Stimulated activated memory B cell treated with anti-CD40 and anti-IgM and Interleukin-4, amounts not matched to agents 10 μg/mL and 1 μg/mL and 100 μg/mL, for 72 hours (primary cell): Measurements from ENCODE around the gene PRICKLE2.

Source experiments
- ATAC-seq: fragments of 150-1000 bp; cut with Tn5 transposase; 2 replicates; pipeline ENCODE4 v1.10.0; 2021
- H3K27ac Mint-ChIP-seq: one replicate; pipeline ENCODE4 v1.8.0; 2022; ENCODE audit warnings: mild to moderate bottlenecking, mixed read lengths
- H3K27me3 Mint-ChIP-seq: one replicate; pipeline ENCODE4 v1.8.0; 2022; ENCODE audit warnings: mixed read lengths
- H3K36me3 Mint-ChIP-seq: one replicate; pipeline ENCODE4 v1.8.0; 2022; ENCODE audit warnings: mixed read lengths
- H3K4me1 Mint-ChIP-seq: one replicate; pipeline ENCODE4 v1.8.0; 2022; ENCODE audit warnings: mixed read lengths
- H3K4me3 Mint-ChIP-seq: one replicate; pipeline ENCODE4 v1.8.0; 2022; ENCODE audit warnings: mild to moderate bottlenecking, moderate library complexity, mixed read lengths
- H3K9me3 Mint-ChIP-seq: one replicate; pipeline ENCODE4 v1.8.0; 2022; ENCODE audit warnings: mixed read lengths

The PRICKLE2 gene

GRCh38 chr3:64166584-64167162 is 58.6 kb downstream of the PRICKLE2 start:
- H3K9me3 Mint-ChIP-seq = no peaks in the 10 kb centered on the region
- H3K4me1 Mint-ChIP-seq = peaks cover 14% of the 10 kb centered on the region
- H3K27me3 Mint-ChIP-seq = no peaks in the 10 kb centered on the region
- no peaks in the 10 kb centered on the region for H3K36me3 Mint-ChIP-seq
- H3K4me3 Mint-ChIP-seq = no peak overlapping the region
- no peak overlapping the region for H3K27ac Mint-ChIP-seq
- ATAC-seq = no peak

- Mint-ChIP-seq H3K9me3 (no peaks in the 10 kb centered on the region), H3K4me3 (no peak overlapping the region), H3K27me3 (no peaks in the 10 kb centered on the region), H3K4me1 (peaks cover 20% of the 10 kb centered on the region), H3K27ac (no peak overlapping the region), H3K36me3 (no peaks in the 10 kb centered on the region)
- no peak for ATAC-seq
Measured at GRCh38 chr3:64164349-64164748, 60.9 kb downstream of the PRICKLE2 start.

- Mint-ChIP-seq H3K4me3 (no peak overlapping the region), H3K36me3 (no peaks in the 10 kb centered on the region), H3K9me3 (no peaks in the 10 kb centered on the region), H3K27ac (peak overlapping the region; percentile 47), H3K4me1 (peaks cover 20% of the 10 kb centered on the region), H3K27me3 (no peaks in the 10 kb centered on the region)
- no peak for ATAC-seq
Measured at GRCh38 chr3:64163755-64164148, 61.5 kb downstream of the PRICKLE2 start.

GRCh38 chr3:64163019-64163754 is 62.1 kb downstream of the PRICKLE2 start:
- Mint-ChIP-seq H3K36me3 (no peaks in the 10 kb centered on the region), H3K9me3 (no peaks in the 10 kb centered on the region), H3K27me3 (no peaks in the 10 kb centered on the region)

GRCh38 chr3:64161481-64161952 is 63.7 kb downstream of the PRICKLE2 start:
- Mint-ChIP-seq H3K4me1 (peaks cover 20% of the 10 kb centered on the region), H3K27ac (peak overlapping the region; percentile 40), H3K36me3 (no peaks in the 10 kb centered on the region), H3K4me3 (no peak overlapping the region), H3K9me3 (no peaks in the 10 kb centered on the region), H3K27me3 (no peaks in the 10 kb centered on the region)
- no peak for ATAC-seq

More at GRCh38 chr3:64163019-64163754, 62.1 kb downstream of the PRICKLE2 start:
- no peak for ATAC-seq
- Mint-ChIP-seq H3K4me1 (peaks cover 20% of the 10 kb centered on the region), H3K27ac (peak overlapping the region; percentile 47), H3K4me3 (no peak overlapping the region)

GRCh38 chr3:64160000-64160695 is 65.1 kb downstream of the PRICKLE2 start:
- H3K9me3 Mint-ChIP-seq = no peaks in the 10 kb centered on the region
- H3K4me1 Mint-ChIP-seq = peaks cover 20% of the 10 kb centered on the region
- ATAC-seq = no peak
- H3K4me3 Mint-ChIP-seq = no peak overlapping the region
- no peak overlapping the region for H3K27ac Mint-ChIP-seq
- H3K27me3 Mint-ChIP-seq = no peaks in the 10 kb centered on the region
- no peaks in the 10 kb centered on the region for H3K36me3 Mint-ChIP-seq

- Mint-ChIP-seq H3K36me3 (no peaks in the 10 kb centered on the region), H3K27ac (no peak overlapping the region), H3K9me3 (no peaks in the 10 kb centered on the region), H3K4me3 (no peak overlapping the region), H3K4me1 (peaks cover 12% of the 10 kb centered on the region), H3K27me3 (no peaks in the 10 kb centered on the region)
- ATAC-seq = no peak
Measured at GRCh38 chr3:64158334-64158733, 66.9 kb downstream of the PRICKLE2 start.

GRCh38 chr3:64157150-64158035 is 67.9 kb downstream of the PRICKLE2 start:
- Mint-ChIP-seq H3K27ac (no peak overlapping the region), H3K36me3 (peaks cover 4% of the 10 kb centered on the region), H3K27me3 (no peaks in the 10 kb centered on the region), H3K4me3 (no peak overlapping the region), H3K9me3 (no peaks in the 10 kb centered on the region), H3K4me1 (peaks cover 12% of the 10 kb centered on the region)
- peak; percentile 31 for ATAC-seq

- no peak for ATAC-seq
Measured at GRCh38 chr3:64155328-64155727, 69.9 kb downstream of the PRICKLE2 start.

GRCh38 chr3:64152676-64153466 is 72.4 kb downstream of the PRICKLE2 start:
- no peaks in the 10 kb centered on the region for H3K27me3 Mint-ChIP-seq
- H3K36me3 Mint-ChIP-seq = peaks cover 9% of the 10 kb centered on the region
- H3K9me3 Mint-ChIP-seq = no peaks in the 10 kb centered on the region

More at GRCh38 chr3:64155328-64155727, 69.9 kb downstream of the PRICKLE2 start:
- no peaks in the 10 kb centered on the region for H3K9me3 Mint-ChIP-seq
- H3K4me3 Mint-ChIP-seq = no peak overlapping the region
- H3K36me3 Mint-ChIP-seq = peaks cover 9% of the 10 kb centered on the region
- no peak overlapping the region for H3K27ac Mint-ChIP-seq
- no peaks in the 10 kb centered on the region for H3K27me3 Mint-ChIP-seq
- no peaks in the 10 kb centered on the region for H3K4me1 Mint-ChIP-seq

GRCh38 chr3:64152086-64152485 is 73.2 kb downstream of the PRICKLE2 start:
- no peak overlapping the region for H3K4me3 Mint-ChIP-seq
- peaks cover 9% of the 10 kb centered on the region for H3K36me3 Mint-ChIP-seq
- no peak overlapping the region for H3K27ac Mint-ChIP-seq
- H3K27me3 Mint-ChIP-seq = no peaks in the 10 kb centered on the region
- no peaks in the 10 kb centered on the region for H3K9me3 Mint-ChIP-seq
- ATAC-seq = no peak
- no peaks in the 10 kb centered on the region for H3K4me1 Mint-ChIP-seq

More at GRCh38 chr3:64152676-64153466, 72.4 kb downstream of the PRICKLE2 start:
- ATAC-seq = no peak
- Mint-ChIP-seq H3K27ac (no peak overlapping the region), H3K4me3 (no peak overlapping the region), H3K4me1 (no peaks in the 10 kb centered on the region)

- H3K4me3 Mint-ChIP-seq = no peak overlapping the region
- peaks cover 9% of the 10 kb centered on the region for H3K36me3 Mint-ChIP-seq
- no peak for ATAC-seq
Measured at GRCh38 chr3:64151342-64151871, 73.9 kb downstream of the PRICKLE2 start.

GRCh38 chr3:64150623-64151207 is 74.6 kb downstream of the PRICKLE2 start:
- no peak overlapping the region for H3K27ac Mint-ChIP-seq
- H3K4me1 Mint-ChIP-seq = no peaks in the 10 kb centered on the region
- H3K4me3 Mint-ChIP-seq = no peak overlapping the region
- ATAC-seq = no peak
- no peaks in the 10 kb centered on the region for H3K9me3 Mint-ChIP-seq
- H3K36me3 Mint-ChIP-seq = peaks cover 9% of the 10 kb centered on the region
- no peaks in the 10 kb centered on the region for H3K27me3 Mint-ChIP-seq

More at GRCh38 chr3:64151342-64151871, 73.9 kb downstream of the PRICKLE2 start:
- H3K27me3 Mint-ChIP-seq = no peaks in the 10 kb centered on the region
- H3K9me3 Mint-ChIP-seq = no peaks in the 10 kb centered on the region
- no peaks in the 10 kb centered on the region for H3K4me1 Mint-ChIP-seq
- no peak overlapping the region for H3K27ac Mint-ChIP-seq

- no peak overlapping the region for H3K27ac Mint-ChIP-seq
- H3K4me1 Mint-ChIP-seq = no peaks in the 10 kb centered on the region
- no peak overlapping the region for H3K4me3 Mint-ChIP-seq
- H3K27me3 Mint-ChIP-seq = no peaks in the 10 kb centered on the region
- ATAC-seq = no peak
- peaks cover 9% of the 10 kb centered on the region for H3K36me3 Mint-ChIP-seq
- H3K9me3 Mint-ChIP-seq = no peaks in the 10 kb centered on the region
Measured at GRCh38 chr3:64149886-64150285, 75.4 kb downstream of the PRICKLE2 start.
